ENCODE data around the gene VWC2. TPM values are rescaled to one million over a fixed set of nuclear protein-coding genes. Genes with fewer than 3 reads are reported as not detected.

VWC2 gene
- total RNA-seq (not detected in 2 replicates), polyA plus RNA-seq (not detected in 2 replicates), polyA minus RNA-seq (under 0.01 TPM in 1 of 2 replicates, not detected in the other)
- under 0.01 TPM for total RNA-seq (2013)

GRCh38 chr7:49773218-49773935, at the start of gene VWC2:
Gene VWC2 (plus strand): TSS chr7:49773638. CDS start chr7:49775436, 1,798 bp downstream.
- peak within 1 kb of the TSS; percentile 64 for H3K4me3 Mint-ChIP-seq
- intact Hi-C loops (cut with micrococcal nuclease): no loop called here

More at GRCh38 chr7:49773218-49773935, at the start of gene VWC2:
- Mint-ChIP-seq H3K27me3 (peaks cover 51% of the 10 kb centered on the region), H3K27ac (no peak within 1 kb of the TSS), H3K4me1 (peaks cover 10% of the 10 kb centered on the region), H3K9me3 (ENCODE audit: insufficient read depth) (no peaks in the 10 kb centered on the region)
- H3K27ac ChIP-seq (ENCODE audit: low read length in 2 of 2): no peak within 1 kb of the TSS
- WGBS (ENCODE audit: insufficient coverage): 3% methylated on average over 75 of the region's 75 CpGs
- no peak within 1 kb of the TSS for H3K9ac ChIP-seq (ENCODE audit: low read length)
- no peak within 1 kb of the TSS for H2AFZ ChIP-seq (ENCODE audit: insufficient read depth, low read depth, low read length, poor library complexity, severe bottlenecking)
- peaks cover 0 to 6% (median 0%) of the 10 kb centered on the region in 3 donors for H3K9me3 ChIP-seq (ENCODE audit: control extremely low read depth in 1 of 3, control insufficient read depth in 2 of 3, insufficient read depth in 1 of 3, low read length in 2 of 3)
- ATAC-seq (ENCODE audit: low read depth) (no peak), DNase-seq (no peak)
- H4K20me1 ChIP-seq (ENCODE audit: control insufficient read depth, insufficient read depth, low read length, poor library complexity, severe bottlenecking): no peaks in the 10 kb centered on the region
- ChIA-PET CTCF (no interaction called here), POLR2A (no interaction called here)
- no peak within 1 kb of the TSS for H3K4me2 ChIP-seq (replicated peaks; ENCODE audit: low read depth, low read length, poor library complexity, severe bottlenecking)
- H3K4me1 ChIP-seq (ENCODE audit: control insufficient read depth in 2 of 2, insufficient read depth in 2 of 2, low read length in 2 of 2): no peaks in the 10 kb centered on the region
- H3K36me3 ChIP-seq (replicated peaks in 1 of 2; ENCODE audit: control extremely low read depth in 1 of 2, control insufficient read depth in 1 of 2, extremely low read depth in 1 of 2, insufficient read depth in 2 of 2, low read length in 1 of 2): no peaks in the 10 kb centered on the region
- no peak for TF ChIP-seq CTCF (IDR thresholded peaks at IDR 0.05)
- no peak for TF ChIP-seq EZH2 (IDR thresholded peaks at IDR 0.05; ENCODE audit: borderline replicate concordance, insufficient read depth, low read depth, low read length, poor library complexity, severe bottlenecking)
- no peak within 1 kb of the TSS for H3K4me3 ChIP-seq (ENCODE audit: control extremely low read depth in 1 of 5, extremely low read depth in 1 of 5, insufficient read depth in 1 of 5, low read depth in 2 of 5, low read length in 4 of 5)
- H3K27me3 ChIP-seq (replicated peaks in 1 of 4; ENCODE audit: control extremely low read depth in 1 of 4, control insufficient read depth in 3 of 4, insufficient read depth in 4 of 4, low read length in 3 of 4): peaks cover 0 to 30% (median 17%) of the 10 kb centered on the region in 4 experiments
- H3K79me2 ChIP-seq (ENCODE audit: control insufficient read depth, insufficient read depth, low read length): no peaks in the 10 kb centered on the region
